ENCODE measurements around the gene HYAL3.
"Not testable (repeated sequence)": the region's sequence is repeated elsewhere in the genome, so short reads cannot be mapped to it uniquely, and the experiment has no call there.

HYAL3 gene

DNA sequence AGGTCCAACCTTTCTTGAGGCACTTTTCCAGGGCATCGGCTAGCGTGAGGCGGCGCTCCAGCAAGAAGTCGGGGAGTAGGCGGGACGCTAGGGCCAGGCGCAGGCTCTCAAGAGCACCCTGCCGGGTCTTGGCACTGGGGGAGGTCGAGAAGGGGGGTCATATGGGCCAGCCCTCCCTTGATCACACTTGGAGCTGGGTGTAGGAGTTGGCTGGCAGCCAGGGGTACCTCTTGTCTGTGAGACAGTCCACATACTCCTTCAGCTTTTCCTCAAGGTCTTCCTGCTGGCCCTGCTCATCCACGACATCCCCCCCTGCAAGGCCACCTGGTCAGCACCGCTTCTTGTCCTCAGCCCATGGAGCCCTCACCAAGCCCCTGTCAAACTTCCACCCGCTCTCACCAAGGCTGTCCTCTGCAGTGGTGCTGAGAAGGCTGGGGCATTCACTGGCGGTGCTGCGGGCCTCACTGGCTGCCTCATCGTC is 9.0 kb downstream of the HYAL3 start:
- TF ChIP-seq CTCF (IDR thresholded peaks at IDR 0.05; ENCODE audit: control insufficient read depth, insufficient read depth, low read depth, low read length, missing control alignments), result no peak
- no peak for DNase-seq (ENCODE audit: low read depth)
- no peak overlapping the region for H3K4me3 ChIP-seq (ENCODE audit: control insufficient read depth, low read depth, low read length)

GRCh38 chr3:50289130-50289529 is 10.1 kb downstream of the HYAL3 start:
- DNase-seq (ENCODE audit: low read depth), result no peak
- no peak overlapping the region for H3K4me3 ChIP-seq (ENCODE audit: control insufficient read depth, low read depth, low read length)
- no peak for TF ChIP-seq CTCF (IDR thresholded peaks at IDR 0.05; ENCODE audit: control insufficient read depth, insufficient read depth, low read depth, low read length, missing control alignments)

DNA sequence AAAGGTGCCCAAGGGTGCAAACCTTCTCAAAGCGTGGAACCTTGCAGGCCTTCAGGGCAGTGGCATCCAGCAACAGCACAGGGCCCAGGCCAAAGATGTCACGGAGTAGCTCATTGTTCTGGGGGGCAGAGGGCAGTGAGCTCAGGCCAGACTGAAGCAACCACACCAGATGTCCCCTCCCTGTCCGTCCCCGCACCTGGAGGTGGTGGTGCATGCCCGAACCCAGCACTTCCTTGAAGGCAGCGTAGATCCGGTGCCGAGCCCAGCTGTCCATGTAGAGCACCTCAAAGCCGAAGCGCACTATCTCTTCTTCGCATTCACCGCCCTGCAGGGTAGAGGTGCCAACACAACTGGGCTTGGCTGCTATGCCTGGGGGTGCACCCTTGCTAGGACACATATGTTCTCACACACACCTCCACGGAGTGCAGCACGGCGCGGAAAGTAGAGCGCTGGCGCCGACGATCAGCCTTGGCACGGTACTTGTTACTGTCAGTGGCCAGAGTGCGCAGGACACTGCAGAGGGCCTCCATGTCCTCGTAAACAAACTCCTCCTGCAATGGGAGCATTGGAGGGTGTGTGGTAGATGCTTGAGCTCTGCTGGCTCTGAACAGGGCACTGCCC is 10.7 kb downstream of the HYAL3 start:
- no peak for DNase-seq (ENCODE audit: low read depth)
- TF ChIP-seq CTCF (IDR thresholded peaks at IDR 0.05; ENCODE audit: control insufficient read depth, insufficient read depth, low read depth, low read length, missing control alignments), result no peak

DNA sequence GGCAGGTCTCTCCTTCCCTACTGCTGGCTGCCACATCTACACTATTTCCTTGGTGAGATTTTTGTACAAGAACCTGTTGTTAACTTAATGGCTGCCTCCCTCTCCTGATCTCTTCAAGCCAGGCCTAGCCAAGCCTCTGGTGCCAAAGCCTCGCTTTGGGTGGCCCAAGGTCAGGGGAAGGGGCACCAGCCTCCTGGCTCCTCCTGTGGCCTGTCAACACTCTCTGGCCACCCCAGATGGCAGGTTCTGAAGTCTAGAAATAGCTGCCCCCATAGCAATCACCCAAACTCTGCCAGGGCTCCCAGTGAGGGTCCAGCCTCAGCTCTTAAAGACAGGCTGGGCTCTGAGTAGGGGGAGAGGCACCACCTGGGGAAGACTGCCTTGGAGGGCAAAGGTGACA is 11.9 kb downstream of the HYAL3 start:
- DNase-seq (ENCODE audit: low read depth), result no peak
- no peak for TF ChIP-seq CTCF (IDR thresholded peaks at IDR 0.05; ENCODE audit: control insufficient read depth, insufficient read depth, low read depth, low read length, missing control alignments)
- H3K4me3 ChIP-seq (ENCODE audit: control insufficient read depth, low read depth, low read length), result no peak overlapping the region

More for the DNA sequence above, 10.7 kb downstream of the HYAL3 start:
- H3K4me3 ChIP-seq (ENCODE audit: control insufficient read depth, low read depth, low read length), result no peak overlapping the region

- TF ChIP-seq CTCF (IDR thresholded peaks at IDR 0.05; ENCODE audit: control insufficient read depth, insufficient read depth, low read depth, low read length, missing control alignments), result no peak
- no peak for DNase-seq (ENCODE audit: low read depth)
- no peak overlapping the region for H3K4me3 ChIP-seq (ENCODE audit: control insufficient read depth, low read depth, low read length)
Measured at GRCh38 chr3:50286322-50287227, 12.6 kb downstream of the HYAL3 start.

GRCh38 chr3:50284121-50284520 is 15.1 kb downstream of the HYAL3 start:
- not testable (repeated sequence) for DNase-seq (ENCODE audit: low read depth); H3K4me3 ChIP-seq (ENCODE audit: control insufficient read depth, low read depth, low read length)

Measured in AG09309 (cell line).